Retinal pigment epithelial cell (primary cell): Measurements from ENCODE around the gene COL24A1.
"Not testable (repeated sequence)": the region's sequence is repeated elsewhere in the genome, so short reads cannot be mapped to it uniquely, and the experiment has no call there.

Source experiments
- DNase-seq: peaks from one replicate; pipeline ENCODE4 v3.0.0-alpha.2; 2010; ENCODE audit warnings: low read depth
- H3K4me3 ChIP-seq: 2 replicates; pipeline ENCODE4 v1.5.1; 2011; ENCODE audit warnings: mild to moderate bottlenecking, low read length, control low read depth, moderate library complexity
- TF ChIP-seq, protein P1 (sequence below): conservative IDR thresholded peaks from 2 replicates; pipeline ENCODE4 v1.5.1; 2011; ENCODE audit warnings: low read depth, low read length, control low read depth, inconsistent platforms

Gene COL24A1

DNA sequence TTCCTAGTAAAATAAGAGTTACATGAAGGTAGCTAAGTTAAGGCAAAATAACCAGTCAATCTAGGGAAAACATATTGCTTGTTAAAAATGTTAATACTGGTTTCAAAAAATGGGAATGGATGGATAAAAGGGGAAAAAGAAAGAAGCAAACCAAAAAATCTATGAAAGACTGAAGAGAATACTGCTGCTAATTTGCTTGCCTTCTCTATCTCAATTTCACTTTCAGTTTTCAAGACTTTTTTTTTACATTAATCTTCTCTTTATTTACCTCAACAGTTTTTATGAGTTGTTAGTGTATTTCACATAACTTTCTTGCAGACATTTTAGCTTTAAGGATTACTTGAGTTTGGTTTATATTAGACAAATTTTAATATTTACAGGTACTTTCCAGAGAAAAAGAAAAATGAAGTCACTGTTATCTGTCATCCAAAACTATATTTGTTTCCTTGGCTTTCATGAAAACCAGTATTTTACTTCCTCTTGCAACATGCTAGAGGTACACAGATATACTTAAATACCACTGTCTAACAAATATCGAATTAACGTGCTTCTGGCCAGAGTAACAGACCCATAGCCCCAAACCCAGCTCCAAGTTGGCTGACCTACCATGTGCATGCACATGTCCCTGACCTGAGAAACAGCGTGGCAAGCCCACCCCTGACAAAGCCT, 70.7 kb downstream of the COL24A1 start:
- TF ChIP-seq, protein P1, sequence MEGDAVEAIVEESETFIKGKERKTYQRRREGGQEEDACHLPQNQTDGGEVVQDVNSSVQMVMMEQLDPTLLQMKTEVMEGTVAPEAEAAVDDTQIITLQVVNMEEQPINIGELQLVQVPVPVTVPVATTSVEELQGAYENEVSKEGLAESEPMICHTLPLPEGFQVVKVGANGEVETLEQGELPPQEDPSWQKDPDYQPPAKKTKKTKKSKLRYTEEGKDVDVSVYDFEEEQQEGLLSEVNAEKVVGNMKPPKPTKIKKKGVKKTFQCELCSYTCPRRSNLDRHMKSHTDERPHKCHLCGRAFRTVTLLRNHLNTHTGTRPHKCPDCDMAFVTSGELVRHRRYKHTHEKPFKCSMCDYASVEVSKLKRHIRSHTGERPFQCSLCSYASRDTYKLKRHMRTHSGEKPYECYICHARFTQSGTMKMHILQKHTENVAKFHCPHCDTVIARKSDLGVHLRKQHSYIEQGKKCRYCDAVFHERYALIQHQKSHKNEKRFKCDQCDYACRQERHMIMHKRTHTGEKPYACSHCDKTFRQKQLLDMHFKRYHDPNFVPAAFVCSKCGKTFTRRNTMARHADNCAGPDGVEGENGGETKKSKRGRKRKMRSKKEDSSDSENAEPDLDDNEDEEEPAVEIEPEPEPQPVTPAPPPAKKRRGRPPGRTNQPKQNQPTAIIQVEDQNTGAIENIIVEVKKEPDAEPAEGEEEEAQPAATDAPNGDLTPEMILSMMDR: no peak
- H3K4me3 ChIP-seq: no peak overlapping the region
- DNase-seq: no peak

DNA sequence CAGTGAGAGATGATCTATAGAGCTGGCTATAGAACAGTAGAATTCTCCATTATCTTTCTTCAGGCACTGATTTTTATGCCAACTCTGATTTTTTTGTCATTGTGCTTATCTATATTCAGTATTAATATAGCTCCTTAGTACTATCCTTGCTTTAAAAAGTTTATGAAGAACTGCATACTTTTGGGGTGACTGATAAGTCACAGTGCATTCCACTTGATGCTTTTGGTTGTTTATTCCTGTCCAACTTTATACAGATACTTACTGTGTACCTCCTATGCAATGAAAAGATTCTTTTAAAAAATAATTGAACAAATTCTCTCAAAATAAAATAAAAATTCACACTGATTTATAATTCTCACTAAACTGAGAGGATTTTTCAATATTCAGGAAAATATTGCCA, 71.6 kb downstream of the COL24A1 start:
- H3K4me3 ChIP-seq: no peak overlapping the region
- TF ChIP-seq, protein P1: no peak
- no peak for DNase-seq

DNA sequence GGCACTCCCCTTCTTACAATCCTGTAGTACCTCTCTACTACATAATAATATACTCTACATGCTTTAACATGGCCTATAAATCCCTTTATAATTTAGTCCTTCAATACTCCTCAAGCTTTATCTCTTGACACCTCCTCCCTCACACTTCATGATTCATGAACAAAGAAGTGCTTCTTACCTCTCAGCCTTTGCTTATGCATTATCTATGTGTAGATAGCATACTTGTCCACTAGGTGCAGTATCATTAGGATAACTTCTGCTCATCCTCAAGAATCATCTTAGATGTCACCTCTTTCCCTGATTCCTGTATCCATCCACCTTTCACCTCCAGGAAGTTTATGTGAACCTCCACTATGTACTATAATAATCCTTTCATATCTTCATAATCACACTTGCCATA, 74.4 kb downstream of the COL24A1 start:
- TF ChIP-seq, protein P1: peak; percentile 25
- DNase-seq: no peak
- no peak overlapping the region for H3K4me3 ChIP-seq

DNA sequence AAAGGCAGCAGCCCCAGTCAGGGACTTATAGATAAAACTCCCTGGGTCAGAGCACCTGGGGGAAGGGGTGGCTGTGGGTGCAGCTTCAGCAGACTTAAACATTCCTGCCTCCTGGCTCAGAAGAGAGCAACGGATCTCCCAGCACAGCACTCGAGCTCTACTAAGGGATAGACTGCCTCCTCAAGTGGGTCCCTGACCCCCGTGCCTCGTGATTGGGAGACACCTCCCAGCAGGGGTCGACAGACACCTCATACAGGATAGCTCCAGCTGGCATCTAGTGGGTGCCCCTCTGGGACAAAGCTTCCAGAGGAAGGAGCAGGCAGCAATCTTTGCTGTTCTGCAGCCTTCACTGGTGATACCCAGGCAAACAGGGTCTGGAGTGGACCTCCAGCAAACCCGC, 84.1 kb downstream of the COL24A1 start:
- DNase-seq, H3K4me3 ChIP-seq: not testable (repeated sequence)

DNA sequence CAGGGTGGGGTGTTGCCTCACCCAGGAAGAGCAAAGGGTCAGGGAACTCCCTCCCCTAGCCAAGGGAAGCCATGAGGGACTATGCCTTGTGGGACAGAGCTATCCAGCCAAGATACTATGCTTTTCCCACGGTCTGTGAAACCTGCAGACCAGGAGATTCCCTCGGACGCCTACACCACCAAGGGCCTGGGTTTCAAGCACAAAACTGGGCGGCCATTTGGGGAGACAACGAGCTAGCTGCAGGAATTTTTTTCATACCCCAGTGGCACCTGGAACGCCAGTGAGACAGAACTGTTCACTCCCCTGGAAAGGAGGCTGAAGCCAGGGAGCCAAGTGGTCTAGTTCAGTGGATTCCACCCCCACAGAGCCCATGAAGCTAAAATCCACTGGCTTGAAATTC, 84.7 kb downstream of the COL24A1 start:
- DNase-seq, H3K4me3 ChIP-seq: not testable (repeated sequence)

DNA sequence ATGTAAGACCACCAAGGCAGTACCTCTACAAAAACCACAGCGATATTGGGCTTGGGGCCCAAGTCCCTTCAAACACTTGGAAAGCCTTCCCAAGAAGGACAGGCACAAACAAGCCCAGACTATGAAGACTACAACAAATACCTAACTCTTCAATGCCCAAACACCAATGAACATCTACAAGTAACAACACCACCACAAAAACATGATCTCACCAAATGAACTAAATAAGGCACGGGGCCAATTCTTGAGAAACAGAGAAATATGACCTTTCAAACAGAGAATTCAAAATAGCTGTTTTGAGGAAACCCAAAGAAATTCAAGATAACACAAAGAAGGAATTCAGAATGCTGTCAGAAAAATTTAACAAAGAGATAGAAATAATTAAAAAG, 86.8 kb downstream of the COL24A1 start:
- no peak for DNase-seq

DNA sequence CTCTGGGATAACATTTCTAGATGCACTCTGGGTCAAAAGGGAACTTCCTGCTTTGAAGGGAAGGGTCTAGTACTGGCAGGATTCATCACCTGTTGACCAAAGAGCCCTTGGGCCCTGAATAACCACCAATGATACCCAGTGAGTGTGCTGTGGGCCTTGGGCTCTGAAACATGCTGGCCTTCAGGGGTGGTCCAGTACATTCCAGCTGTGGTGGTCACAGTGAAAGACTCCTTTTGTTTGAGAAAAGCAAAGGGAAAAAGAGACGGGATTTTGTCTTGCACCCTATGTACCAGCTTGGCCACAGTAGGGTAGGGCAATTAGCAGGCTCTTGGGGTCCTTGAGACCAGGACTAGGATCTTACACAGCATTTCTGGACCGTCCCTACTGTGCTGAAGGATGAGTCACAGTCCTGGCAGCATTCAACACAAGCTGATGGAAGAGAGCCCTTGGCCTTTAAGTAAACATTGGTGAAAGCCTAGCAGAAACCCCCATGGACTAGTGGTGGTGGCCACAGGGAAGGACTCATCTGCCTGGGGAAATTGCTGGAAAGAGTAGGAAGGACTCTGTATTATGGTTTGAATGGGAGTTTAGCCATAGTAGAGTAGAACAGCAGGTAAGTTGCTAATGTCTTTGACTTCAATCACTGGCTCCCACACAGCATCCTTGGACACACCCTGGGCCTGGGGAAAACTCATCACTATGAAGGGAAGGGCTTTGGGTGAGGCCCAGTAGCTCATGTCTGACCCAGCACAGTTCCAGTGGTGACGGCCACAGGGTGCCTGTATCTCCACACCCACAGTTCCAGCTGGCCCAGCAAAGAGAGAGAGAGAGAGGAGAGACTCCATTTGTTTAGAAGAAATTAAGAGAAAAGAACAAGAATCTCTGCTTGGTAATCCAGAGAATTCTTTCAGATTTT, 87.5 kb downstream of the COL24A1 start:
- no peak for DNase-seq
- H3K4me3 ChIP-seq: no peak overlapping the region
- TF ChIP-seq, protein P1: no peak

More for the DNA sequence above, 86.8 kb downstream of the COL24A1 start:
- H3K4me3 ChIP-seq: no peak overlapping the region
- TF ChIP-seq, protein P1: no peak

DNA sequence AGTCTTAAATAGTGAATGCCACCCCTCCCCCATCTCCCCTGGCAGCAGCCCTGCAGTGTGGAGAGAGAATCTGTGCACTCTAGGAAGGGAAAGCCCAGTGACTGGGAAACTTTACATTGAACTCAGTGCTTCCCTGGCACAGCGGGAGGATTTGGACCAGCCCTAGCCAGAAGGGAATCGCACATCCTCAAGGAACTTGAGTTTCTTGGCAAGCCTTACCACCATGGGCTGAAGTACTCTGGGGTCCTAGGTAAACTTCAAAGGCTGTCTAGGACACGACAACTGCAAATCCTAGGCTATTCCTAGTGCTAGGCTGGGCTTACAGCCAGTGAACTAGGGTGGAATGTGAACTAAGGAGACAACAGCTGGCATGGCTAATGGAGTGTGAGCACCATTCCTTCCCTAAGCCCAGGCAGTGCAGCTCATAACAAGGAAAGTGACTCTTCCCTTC, 88.3 kb downstream of the COL24A1 start:
- H3K4me3 ChIP-seq: no peak overlapping the region
- DNase-seq: peak; percentile 57
- TF ChIP-seq, protein P1: no peak
